ENCODE measurements around the gene LRR1.
"Not testable (repeated sequence)": the region's sequence is repeated elsewhere in the genome, so short reads cannot be mapped to it uniquely, and the experiment has no call there.

Gene LRR1

GRCh38 chr14:49623941-49624839, 25.4 kb downstream of the LRR1 start:
- DNase-seq = no peak

- DNase-seq = peak; percentile 60 to 96 (median 89)
These were observed 35.2 kb downstream of the LRR1 start for GRCh38 chr14:49633640-49634546.

GRCh38 chr14:49634547-49635334, 36.0 kb downstream of the LRR1 start, which contains the start of gene DNAAF2:
DNAAF2 (minus strand) TSS chr14:49635244; CDS start chr14:49635149, 95 bp downstream.
- DNase-seq = peak in 42 of 51 donors; percentile 16 to 92 (median 55)

GRCh38 chr14:49636866-49637265, 38.1 kb downstream of the LRR1 start:
- no peak for DNase-seq

- DNase-seq = no peak
These were observed 38.9 kb downstream of the LRR1 start for GRCh38 chr14:49637534-49638078.

GRCh38 chr14:49640540-49641417, 42.0 kb downstream of the LRR1 start:
- DNase-seq = no peak

- peak in 1 of 51 donors; percentile 11 for DNase-seq
These were observed 43.0 kb downstream of the LRR1 start for GRCh38 chr14:49641697-49642129.

GRCh38 chr14:49642163-49642562, 43.4 kb downstream of the LRR1 start:
- no peak for DNase-seq

- DNase-seq = no peak
These were observed 54.8 kb downstream of the LRR1 start for GRCh38 chr14:49653508-49653907.

- no peak for DNase-seq
These were observed 55.8 kb downstream of the LRR1 start for GRCh38 chr14:49654511-49654910.

- not testable (repeated sequence) for DNase-seq
These were observed 58.8 kb downstream of the LRR1 start for GRCh38 chr14:49657500-49657899.

GRCh38 chr14:49659526-49660455, 61.1 kb downstream of the LRR1 start:
- DNase-seq = no peak
